ENCODE measurements around the gene GALP.
"Not testable (repeated sequence)": the region's sequence is repeated elsewhere in the genome, so short reads cannot be mapped to it uniquely, and the experiment has no call there.

GALP gene

DNA sequence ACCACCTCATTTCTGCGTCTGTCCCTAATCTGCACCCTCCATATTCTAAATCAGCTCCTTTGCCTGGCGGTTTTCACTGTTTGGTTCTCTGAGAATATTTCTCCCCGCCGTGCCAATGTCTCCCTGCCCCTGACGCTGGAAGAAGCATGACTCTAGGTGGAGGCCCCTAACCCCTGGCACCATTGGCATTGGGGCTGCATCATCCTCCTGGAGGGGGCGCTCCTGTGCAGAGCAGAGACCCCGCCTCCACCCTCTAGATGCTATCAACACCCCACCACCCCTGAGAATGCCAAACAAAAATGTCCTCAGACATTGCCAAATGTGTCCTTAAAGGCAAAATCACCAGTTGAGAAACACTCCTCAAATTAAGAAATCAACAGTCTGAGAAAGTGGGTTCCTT, 15.3 kb downstream of the GALP start:
- DNase-seq (ENCODE audit: low spot score): no peak

DNA sequence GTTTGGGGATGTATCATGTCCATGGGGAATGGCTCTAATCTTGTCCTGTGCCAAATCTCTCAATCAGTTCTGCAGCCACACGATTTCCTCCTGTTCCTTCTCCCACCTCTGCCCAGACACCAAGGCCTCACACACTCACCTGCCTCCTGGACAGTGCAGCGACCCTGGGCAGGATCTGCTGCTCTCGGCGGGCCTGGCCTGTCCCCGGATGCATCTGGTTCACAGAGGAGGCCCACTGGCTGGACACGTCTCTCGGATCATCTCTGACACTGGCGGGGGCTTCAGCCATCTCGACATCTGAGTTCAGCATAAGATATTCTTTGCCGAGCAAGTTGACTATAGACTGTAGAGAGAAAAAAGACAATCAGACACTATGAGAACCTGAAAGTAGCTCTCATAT, 15.9 kb downstream of the GALP start:
- no peak for DNase-seq (ENCODE audit: low spot score)

DNA sequence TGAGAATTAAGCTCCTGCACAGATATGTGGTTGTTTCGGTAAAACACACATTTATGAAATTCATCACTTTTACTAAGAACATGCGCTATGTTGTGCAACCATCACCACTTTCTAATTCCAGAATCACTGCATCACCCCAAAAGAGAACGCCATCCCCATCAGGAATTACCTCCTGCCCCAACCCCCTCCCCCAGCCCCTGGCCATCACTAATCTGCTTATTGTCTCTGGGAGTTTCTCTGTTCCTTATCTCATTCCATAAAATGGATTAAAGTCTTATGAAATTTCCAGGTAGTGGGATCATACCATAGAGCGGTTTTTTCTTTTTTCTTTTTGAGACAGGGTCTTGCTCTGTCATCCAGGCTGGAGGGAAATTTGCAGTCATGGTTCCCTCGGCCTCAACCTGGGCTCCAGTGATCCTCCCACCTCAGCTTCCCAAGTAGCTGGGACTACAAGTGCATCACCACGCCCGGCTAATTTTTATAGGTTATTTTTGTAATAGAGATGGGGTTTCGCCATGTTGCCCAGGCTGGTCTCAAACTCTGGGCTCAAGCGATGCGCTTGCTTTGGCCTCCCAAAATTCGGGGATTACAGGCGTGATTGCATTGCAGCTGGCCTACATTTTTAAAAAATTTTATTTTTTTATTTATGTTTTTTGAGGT, 18.3 kb downstream of the GALP start:
- DNase-seq (ENCODE audit: low spot score): no peak

- not testable (repeated sequence) for DNase-seq (ENCODE audit: low spot score)
Observed at GRCh38 chr19:56197646-56198045, 21.8 kb downstream of the GALP start, which contains the start of gene ZSCAN5B. Gene ZSCAN5B (minus strand): TSS chr19:56197783. CDS start chr19:56193052, 4,731 bp downstream.

GRCh38 chr19:56199687-56200086, 23.9 kb downstream of the GALP start:
- no peak for DNase-seq (ENCODE audit: low spot score)

GRCh38 chr19:56201973-56202372, 26.2 kb downstream of the GALP start, which contains the start of gene ZSCAN5C:
Gene ZSCAN5C (plus strand): TSS chr19:56202273. CDS start chr19:56205914, 3,641 bp downstream.
- no peak for DNase-seq (ENCODE audit: low spot score)

- not testable (repeated sequence) for DNase-seq (ENCODE audit: low spot score)
Observed at GRCh38 chr19:56207581-56207980, 31.8 kb downstream of the GALP start.

- DNase-seq (ENCODE audit: low spot score): no peak
Observed at GRCh38 chr19:56209091-56209490, 33.3 kb downstream of the GALP start.

DNA sequence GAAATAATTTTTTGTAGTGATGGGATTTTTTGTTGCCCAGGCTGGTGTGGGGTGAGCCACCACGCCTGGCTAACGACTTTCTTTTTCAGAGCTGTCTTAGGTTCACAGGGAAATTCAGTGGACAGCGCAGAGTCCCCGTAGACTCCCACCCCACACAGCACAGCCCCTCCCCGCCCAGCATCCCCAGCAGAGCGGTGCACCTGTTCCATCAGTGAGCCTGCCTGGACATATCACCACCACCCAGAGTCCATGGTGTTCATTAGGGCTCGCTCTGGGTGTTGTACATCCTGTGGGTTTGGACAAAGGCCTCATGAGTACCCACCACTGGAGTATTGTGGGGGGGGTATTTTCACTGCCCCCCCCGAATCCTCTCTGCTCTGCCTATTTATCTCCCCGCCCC, 34.2 kb downstream of the GALP start:
- not testable (repeated sequence) for DNase-seq (ENCODE audit: low spot score)

DNA sequence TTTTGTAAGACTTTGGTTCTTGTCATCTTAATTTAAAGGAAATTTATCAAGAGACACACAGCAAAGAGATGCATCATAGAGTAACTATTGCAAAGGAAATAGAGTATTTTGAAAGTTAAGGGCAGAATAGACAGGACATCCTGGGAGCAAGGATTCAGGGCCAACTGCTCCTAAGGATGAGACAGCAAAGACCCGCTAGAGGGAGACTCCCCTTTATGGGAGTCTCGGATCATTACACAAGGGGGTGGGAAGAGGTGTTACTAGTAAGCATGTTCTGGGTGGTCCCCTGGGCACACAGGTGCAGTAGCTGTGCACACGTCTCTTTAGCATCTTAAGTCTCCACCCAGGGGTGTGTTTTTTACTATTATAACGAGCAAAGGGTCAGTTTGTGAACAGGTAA, 35.9 kb downstream of the GALP start:
- DNase-seq (ENCODE audit: low spot score): no peak

- DNase-seq (ENCODE audit: low spot score): peak; percentile 35
Observed at GRCh38 chr19:56217039-56217949, 41.5 kb downstream of the GALP start.

DNA sequence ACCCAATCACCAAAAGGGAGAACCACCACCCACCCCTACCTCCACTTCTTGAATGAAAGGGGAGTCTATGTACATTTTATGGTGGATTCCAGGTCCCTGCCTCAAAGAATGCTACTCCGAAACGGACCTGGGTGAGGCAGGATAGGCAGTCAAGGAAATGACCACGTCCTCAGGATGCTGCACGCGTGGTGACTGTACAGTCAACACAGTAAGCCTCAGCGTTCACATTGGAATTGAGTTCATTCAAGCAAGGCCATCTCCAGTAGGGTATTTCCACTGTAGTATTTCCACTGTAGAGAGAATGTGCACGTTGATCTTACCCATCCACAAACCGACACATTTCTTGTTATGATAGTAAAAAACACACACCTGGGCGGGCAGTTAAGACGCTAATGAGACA, 43.2 kb downstream of the GALP start:
- no peak for DNase-seq (ENCODE audit: low spot score)

DNA sequence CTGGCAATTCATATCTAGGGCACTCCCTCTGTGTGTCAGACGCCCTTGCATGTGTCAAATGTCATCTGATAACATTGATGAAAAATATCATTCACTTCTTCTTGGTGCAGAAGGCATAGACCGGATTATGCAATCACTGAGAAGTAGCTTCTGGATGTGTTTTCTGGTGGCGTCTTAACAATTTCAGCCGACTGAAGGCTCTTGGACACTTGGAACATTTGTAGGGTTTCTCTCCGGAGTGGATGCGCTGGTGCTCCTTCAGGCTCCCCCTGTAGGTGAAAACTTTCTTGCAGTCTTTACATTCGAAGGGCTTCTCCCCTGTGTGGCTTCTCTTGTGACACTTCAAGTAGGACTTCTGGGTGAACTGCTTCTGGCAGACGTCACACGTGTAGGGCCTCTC, 45.6 kb downstream of the GALP start:
- DNase-seq (ENCODE audit: low spot score): not testable (repeated sequence)

DNA sequence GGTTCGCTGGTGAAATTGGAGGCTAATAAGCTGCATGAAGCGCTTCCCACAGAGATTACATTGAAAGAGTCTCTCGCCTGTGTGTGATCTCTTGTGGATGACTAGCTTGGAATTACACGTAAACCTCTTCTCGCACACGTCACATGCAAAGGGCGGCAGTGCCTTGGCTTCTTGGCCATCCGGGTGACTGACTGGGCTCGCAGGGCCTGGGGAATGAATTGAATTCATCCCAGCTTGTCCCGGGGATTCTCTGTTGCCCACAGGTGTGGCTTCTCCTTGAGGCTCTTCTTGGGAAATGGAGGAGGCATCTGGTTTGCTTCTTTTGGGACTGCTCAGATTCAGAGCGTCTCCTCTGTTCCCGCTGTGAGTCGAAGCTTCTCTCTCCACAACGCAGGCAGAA, 46.0 kb downstream of the GALP start:
- DNase-seq (ENCODE audit: low spot score): no peak

- no peak for DNase-seq (ENCODE audit: low spot score)
Observed at GRCh38 chr19:56222901-56223300, 47.1 kb downstream of the GALP start.

DNA sequence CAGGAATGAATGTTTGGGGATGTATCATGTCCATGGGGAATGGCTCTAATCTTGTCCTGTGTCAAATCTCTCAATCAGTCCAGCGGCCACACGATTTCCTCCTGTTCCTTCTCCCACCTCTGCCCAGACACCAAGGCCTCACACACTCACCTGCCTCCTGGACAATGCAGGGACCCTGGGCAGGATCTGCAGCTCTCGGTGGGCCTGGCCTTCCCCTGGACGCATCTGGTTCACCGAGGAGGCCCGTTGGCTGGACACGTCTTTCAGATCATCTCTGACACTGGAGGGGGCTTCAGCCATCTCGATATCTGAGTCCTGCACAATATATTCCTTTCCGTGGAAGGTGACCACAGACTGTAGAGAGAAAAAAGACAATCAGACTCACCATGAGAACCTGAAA, 47.7 kb downstream of the GALP start:
- no peak for DNase-seq (ENCODE audit: low spot score)
